MM.1S (cell line): ENCODE data around the gene CMIP.

Experiments used
- DNase-seq: peaks from one replicate; pipeline ENCODE4 v3.0.0-alpha.2; 2015
- H2AFZ ChIP-seq: fragments of 300-600 bp; sonication (generic); 2 replicates; pipeline ENCODE4 v1.6.0; 2016; ENCODE audit warnings: antibody characterized with exemption, low read length
- H3F3A ChIP-seq: fragments of 300-600 bp; sonication (generic); 2 replicates; pipeline ENCODE4 v1.6.1; 2016; ENCODE audit warnings: mild to moderate bottlenecking, antibody characterized with exemption, low read length, moderate library complexity, mixed read lengths; ENCODE audit not compliant: insufficient read depth
- H3K27ac ChIP-seq: fragments of 300-600 bp; sonication (generic); 2 replicates; pipeline ENCODE4 v1.5.1; 2016; ENCODE audit warnings: mild to moderate bottlenecking, low read length
- H3K27me3 ChIP-seq: fragments of 300-600 bp; sonication (generic); replicated peaks from 2 replicates; pipeline ENCODE4 v1.6.0; 2016; ENCODE audit warnings: low read length; ENCODE audit not compliant: insufficient read depth
- H3K36me3 ChIP-seq: fragments of 300-600 bp; sonication (generic); replicated peaks from 2 replicates; pipeline ENCODE4 v1.6.1; 2016; ENCODE audit warnings: mild to moderate bottlenecking, low read length, mixed read lengths; ENCODE audit not compliant: insufficient read depth
- H3K4me1 ChIP-seq: fragments of 300-600 bp; sonication (generic); 2 replicates; pipeline ENCODE4 v1.6.1; 2016; ENCODE audit warnings: low read length, mixed read lengths
- H3K4me2 ChIP-seq: fragments of 300-600 bp; sonication (generic); 2 replicates; pipeline ENCODE4 v1.6.0; 2016; ENCODE audit warnings: low read depth, low read length
- H3K4me3 ChIP-seq: fragments of 300-600 bp; sonication (generic); 2 replicates; pipeline ENCODE4 v1.5.1; 2016; ENCODE audit warnings: low read length, mixed read lengths
- H3K79me2 ChIP-seq: fragments of 300-600 bp; sonication (generic); 2 replicates; pipeline ENCODE4 v1.6.1; 2016; ENCODE audit warnings: mixed run types, low read length, mixed read lengths
- H3K9ac ChIP-seq: fragments of 300-600 bp; sonication (generic); 2 replicates; pipeline ENCODE4 v1.6.1; 2016; ENCODE audit warnings: low read length, mixed read lengths
- H3K9me2 ChIP-seq: fragments of 300-600 bp; sonication (generic); replicated peaks from 2 replicates; pipeline ENCODE4 v1.6.1; 2016; ENCODE audit warnings: mild to moderate bottlenecking, low read length, mixed read lengths; ENCODE audit not compliant: insufficient read depth
- H3K9me3 ChIP-seq: fragments of 300-600 bp; sonication (generic); replicated peaks from 2 replicates; pipeline ENCODE4 v1.6.1; 2016; ENCODE audit warnings: mild to moderate bottlenecking, low read length, mixed read lengths; ENCODE audit not compliant: insufficient read depth
- H4K20me1 ChIP-seq: fragments of 300-600 bp; sonication (generic); 2 replicates; pipeline ENCODE4 v1.6.1; 2016; ENCODE audit warnings: mild to moderate bottlenecking, low read length, moderate library complexity, mixed read lengths; ENCODE audit not compliant: insufficient read depth
- CTCF ChIP-seq: fragments of 300-600 bp; sonication (generic); IDR thresholded peaks from 2 replicates; pipeline ENCODE4 v1.5.1; 2016; ENCODE audit warnings: antibody characterized with exemption, low read length, mixed read lengths
- EZH2 ChIP-seq: fragments of 300-600 bp; sonication (generic); optimal IDR thresholded peaks from 2 replicates; pipeline ENCODE3; 2017; ENCODE audit warnings: low read depth, mild to moderate bottlenecking, antibody characterized with exemption, low read length, mixed read lengths
- EZH2phosphoT487 ChIP-seq: fragments of 300-600 bp; sonication (generic); IDR thresholded peaks from 2 replicates; pipeline ENCODE4 v1.6.1; 2018; ENCODE audit warnings: antibody characterized with exemption, low read length

Gene CMIP

DNA sequence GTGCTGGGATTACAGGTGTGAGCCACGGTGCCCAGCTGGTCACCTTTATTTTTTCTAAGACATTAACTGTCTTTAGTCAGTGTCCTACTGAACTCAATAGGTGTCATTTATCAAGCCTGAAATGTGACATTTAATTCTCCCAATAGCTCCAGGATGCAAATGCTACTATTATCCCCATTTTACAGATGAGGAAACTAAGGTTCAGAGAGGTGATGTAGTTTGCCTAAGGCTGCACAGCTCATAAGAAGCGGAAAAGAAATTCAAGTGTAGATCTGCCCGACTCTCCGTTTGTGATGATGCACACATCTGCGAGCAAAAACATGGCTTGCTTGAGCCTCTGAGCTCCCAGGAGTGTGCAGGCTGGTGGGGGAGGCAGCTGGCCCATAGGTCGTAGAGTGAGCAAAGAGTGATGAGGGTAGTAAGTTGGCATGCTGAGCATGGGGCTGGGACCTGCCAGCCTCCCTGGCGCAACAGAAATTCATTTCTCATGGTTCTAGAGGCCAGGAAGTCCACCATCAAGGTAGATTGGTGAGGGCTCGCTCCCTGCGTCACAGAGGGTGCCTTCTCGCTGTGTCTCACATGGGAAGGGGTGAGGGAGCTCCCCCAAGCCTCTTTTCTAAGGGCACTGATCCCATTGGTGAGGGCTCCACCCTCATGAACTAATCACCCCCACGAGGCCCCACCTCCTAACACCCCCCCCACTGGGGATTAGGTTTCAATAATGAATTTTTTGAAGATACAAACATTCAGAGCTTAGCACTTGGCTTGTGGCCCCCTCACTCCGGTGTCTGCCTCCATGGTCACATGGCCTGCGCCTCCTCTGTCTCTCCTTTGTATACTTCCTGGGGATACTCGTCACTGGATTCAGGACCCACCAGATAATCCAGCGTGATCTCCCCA lies 193.0 kb downstream of the CMIP start:
- Histone ChIP-seq H3F3A (peaks cover 12% of the 10 kb centered on the region; the same call in 1 of the 2 replicates), H3K36me3 (no peaks in the 10 kb centered on the region), H3K9me3 (no peaks in the 10 kb centered on the region), H2AFZ (no peak overlapping the region), H3K9ac (no peak overlapping the region), H3K27ac (no peak overlapping the region), H3K4me2 (no peak overlapping the region), H4K20me1 (no peaks in the 10 kb centered on the region), H3K4me1 (peaks cover 22% of the 10 kb centered on the region), H3K27me3 (no peaks in the 10 kb centered on the region), H3K4me3 (no peak overlapping the region), H3K9me2 (no peaks in the 10 kb centered on the region), H3K79me2 (0 out of 2 replicates have a peak, but pooled peaks cover 4% of the 10 kb centered on the region)
- no peak for DNase-seq
- TF ChIP-seq CTCF (no peak), EZH2 (no peak), EZH2phosphoT487 (no peak)

DNA sequence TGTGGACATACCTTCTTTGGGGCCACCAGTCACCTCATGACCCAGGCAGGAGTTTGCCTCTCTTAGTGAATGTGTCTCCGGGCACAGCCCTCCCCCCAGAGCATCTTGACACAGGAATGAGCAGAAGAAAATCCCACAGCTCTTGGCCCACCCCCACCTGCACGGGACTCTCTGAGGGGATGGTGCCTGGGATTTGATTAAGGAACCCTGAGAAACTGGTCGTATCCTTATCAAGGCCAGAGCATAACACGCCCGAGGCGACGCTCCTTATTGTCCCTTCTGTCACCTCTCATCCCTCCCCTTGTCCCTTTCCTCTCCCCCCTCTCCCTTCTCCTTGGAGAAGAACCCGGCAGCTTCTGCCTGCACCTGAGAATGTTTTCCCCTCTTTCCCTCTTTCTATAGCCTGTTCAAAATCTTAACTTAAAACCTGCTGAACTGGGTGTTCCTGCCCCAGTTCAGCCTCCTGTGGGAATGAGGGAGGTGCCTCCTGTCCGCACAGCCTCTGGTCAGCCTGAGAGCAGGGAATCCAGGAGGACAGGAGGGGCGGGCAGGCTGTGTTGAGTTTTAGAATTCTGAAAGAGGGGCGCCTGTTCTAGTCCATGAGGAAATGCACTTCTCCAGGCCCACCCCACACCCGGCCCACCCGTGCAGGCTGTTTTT lies 193.8 kb downstream of the CMIP start:
- no peaks in the 10 kb centered on the region for H3K9me2 ChIP-seq
- no peak overlapping the region for H3K4me3 ChIP-seq
- no peaks in the 10 kb centered on the region for H3K27me3 ChIP-seq
- no peaks in the 10 kb centered on the region for H4K20me1 ChIP-seq
- TF ChIP-seq EZH2phosphoT487 = no peak
- TF ChIP-seq CTCF = no peak
- no peak for TF ChIP-seq EZH2
- 0 out of 2 replicates have a peak, but pooled peaks cover 4% of the 10 kb centered on the region for H3K79me2 ChIP-seq
- no peaks in the 10 kb centered on the region for H3K36me3 ChIP-seq
- H2AFZ ChIP-seq = no peak overlapping the region
- no peak overlapping the region for H3K4me2 ChIP-seq
- no peaks in the 10 kb centered on the region for H3K9me3 ChIP-seq
- H3K27ac ChIP-seq = no peak overlapping the region
- H3F3A ChIP-seq = peaks cover 10% of the 10 kb centered on the region; the same call in 1 of the 2 replicates
- DNase-seq = no peak
- no peak overlapping the region for H3K9ac ChIP-seq
- H3K4me1 ChIP-seq = peaks cover 14% of the 10 kb centered on the region

DNA sequence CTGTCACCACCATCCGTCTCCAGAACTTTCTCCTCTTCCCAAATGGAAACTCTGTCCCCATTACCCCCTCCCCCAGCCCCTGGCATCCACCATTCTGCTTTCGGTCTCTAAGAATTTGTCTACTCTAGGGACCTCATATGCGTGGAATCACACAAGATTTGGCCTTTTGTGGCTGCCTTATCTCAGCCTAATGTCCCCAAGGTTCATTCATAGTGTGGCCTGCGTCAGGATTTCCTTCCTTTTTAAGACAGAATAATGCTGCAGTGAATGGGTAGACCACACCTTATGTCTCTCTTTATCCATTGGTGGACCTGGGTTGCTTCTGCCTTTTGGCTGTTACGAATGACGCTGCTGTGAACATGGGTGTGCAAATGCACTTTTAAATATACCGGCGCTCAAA lies 194.7 kb downstream of the CMIP start:
- H3K9me2 ChIP-seq = no peaks in the 10 kb centered on the region
- no peaks in the 10 kb centered on the region for H3K27me3 ChIP-seq
- no peak for DNase-seq
- peaks cover 1% of the 10 kb centered on the region; the same call in 1 of the 2 replicates for H3F3A ChIP-seq
- no peak overlapping the region for H3K9ac ChIP-seq
- H3K4me1 ChIP-seq = peaks cover 5% of the 10 kb centered on the region
- TF ChIP-seq EZH2 = no peak
- TF ChIP-seq CTCF = no peak
- no peak for TF ChIP-seq EZH2phosphoT487
- H3K4me3 ChIP-seq = no peak overlapping the region
- no peak overlapping the region for H3K4me2 ChIP-seq
- no peak overlapping the region for H3K27ac ChIP-seq
- no peaks in the 10 kb centered on the region for H3K9me3 ChIP-seq
- no peaks in the 10 kb centered on the region for H4K20me1 ChIP-seq
- no peak overlapping the region for H2AFZ ChIP-seq
- H3K36me3 ChIP-seq = no peaks in the 10 kb centered on the region
- 0 out of 2 replicates have a peak, but pooled peaks cover 4% of the 10 kb centered on the region for H3K79me2 ChIP-seq
